AG20443 (cell line): Measurements from ENCODE around the gene UBTD1.
"Not testable (repeated sequence)": the region's sequence is repeated elsewhere in the genome, so short reads cannot be mapped to it uniquely, and the experiment has no call there.

Experiments used
- DNase-seq: peaks from one replicate; pipeline ENCODE4 v3.0.0; 2012; ENCODE audit warnings: low spot score, mixed read lengths

The UBTD1 gene

DNA sequence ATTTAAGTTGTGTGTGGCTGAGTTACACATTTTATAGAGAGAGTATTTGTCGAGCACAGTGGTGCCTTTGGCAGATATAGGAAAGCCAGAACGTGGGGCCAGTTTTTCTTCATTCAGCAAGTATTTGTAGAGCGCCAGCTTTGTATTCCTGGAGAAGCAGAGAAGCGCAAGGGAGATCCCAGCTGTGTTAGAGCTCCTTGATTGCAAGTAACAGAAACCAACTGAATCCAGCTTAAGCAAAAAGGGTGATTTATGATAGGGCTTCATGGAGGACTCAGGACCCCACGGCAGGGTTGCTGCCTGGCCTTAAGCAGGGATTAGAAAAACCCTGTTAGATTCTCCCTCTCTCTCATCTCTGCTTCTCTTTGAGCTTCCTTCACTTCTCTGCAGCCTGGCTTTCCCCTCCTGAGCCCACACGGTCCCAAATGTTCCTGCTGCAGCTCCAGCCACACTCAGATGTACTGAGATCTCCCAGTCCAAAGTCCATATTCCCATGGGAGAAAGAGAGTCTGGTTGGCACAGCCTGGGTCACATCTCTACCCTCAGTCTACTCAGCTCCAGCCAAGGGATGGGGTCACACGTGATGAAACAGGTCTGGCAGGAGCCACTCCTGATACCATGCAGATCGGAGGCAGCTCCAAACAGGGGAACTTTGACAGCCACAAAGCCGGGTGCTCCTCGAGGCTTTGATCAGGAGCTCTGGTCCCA is 16.7 kb downstream of the UBTD1 start:
- no peak for DNase-seq

DNA sequence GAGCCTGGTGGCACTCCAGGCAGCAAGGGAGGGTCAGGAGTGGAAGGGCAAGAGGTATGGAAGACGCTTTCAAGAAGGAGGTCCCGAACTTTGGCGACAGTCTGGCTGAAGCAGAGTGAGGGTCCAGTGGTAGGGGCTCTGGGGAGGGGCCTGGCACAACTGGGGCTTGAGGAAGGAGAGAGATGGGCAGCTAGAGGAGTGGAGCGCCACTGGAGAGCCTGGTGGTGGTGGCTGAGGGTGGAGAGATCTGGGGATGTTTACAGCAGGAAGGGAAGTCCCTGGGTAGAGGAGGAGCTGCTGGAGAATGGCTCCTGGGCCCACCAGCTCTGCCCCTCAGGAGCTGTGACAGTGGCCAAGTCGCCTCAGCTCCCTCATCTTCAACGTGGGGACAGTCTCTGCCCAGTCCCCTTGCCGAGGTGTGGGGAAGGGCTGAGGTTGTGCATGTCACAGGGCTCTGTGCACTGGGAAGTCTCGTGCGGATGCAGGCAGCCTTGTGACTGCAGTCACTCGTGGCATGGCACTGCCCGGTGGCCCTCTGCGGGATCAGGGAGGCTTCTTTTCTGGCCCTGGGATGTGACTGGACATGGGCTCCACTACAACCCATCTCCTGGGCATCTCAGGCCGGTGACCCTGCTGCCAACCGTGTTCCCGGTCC is 18.5 kb downstream of the UBTD1 start:
- DNase-seq = no peak

DNA sequence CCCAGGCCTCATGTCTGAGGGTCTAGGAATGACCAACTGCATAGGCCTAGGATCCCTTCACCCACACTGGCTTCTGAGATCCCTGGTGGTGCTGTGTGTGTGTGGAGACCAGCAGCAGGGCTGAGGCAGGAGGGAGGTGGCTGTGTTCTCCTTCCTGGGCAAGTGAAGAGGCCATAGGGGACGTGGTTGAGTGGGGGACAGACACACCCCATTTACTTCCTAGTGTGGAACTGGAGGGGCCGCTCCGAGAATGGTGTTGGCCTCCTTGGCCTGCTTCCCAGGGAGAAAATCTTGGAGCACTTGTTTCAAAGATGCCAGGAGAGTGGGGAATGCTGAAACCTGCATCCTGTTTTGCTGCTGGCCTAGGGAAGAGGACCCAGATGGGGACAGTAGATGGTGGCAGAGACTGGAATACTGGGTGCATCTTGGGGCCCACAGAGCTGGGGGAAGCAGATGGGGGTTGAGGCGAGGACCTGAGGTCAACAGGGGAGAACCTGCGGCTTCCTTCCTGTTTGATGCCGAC is 19.1 kb downstream of the UBTD1 start:
- DNase-seq = no peak

DNA sequence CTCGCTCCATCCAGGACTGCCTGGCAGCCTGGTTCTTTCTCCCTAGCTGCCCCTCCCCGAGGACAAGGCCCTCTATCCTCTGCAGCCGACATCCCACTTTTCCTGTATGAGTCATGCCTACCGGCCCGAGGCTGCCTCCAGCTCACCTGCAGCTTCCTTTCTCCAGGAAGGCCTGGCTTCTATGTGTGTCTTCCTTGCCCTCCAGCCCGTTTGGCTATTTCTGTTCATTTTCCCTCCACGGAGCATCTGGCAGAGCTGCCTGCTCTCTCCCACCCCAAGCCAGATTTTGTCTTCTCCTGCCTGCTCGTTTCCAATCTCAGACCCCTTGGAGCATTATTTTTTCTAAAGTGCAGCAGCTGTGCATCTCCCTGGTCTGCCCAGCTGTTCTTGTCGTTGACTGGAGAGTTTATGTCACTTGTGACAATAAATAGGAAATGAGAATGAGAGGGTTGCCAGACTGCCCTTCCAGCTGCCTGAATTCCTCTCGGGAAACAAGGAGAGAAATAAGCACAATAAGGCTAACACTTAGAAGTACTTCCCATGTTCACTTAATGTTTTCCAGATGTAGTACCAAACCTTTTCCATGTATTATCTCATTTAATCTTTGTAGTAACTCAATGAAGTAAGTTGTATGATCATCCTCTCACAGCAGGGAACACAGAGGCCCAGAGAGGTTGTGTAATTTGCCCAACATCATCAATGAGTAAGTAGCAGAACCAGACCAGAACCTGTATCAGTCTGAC is 19.7 kb downstream of the UBTD1 start:
- peak; percentile 37 for DNase-seq

DNA sequence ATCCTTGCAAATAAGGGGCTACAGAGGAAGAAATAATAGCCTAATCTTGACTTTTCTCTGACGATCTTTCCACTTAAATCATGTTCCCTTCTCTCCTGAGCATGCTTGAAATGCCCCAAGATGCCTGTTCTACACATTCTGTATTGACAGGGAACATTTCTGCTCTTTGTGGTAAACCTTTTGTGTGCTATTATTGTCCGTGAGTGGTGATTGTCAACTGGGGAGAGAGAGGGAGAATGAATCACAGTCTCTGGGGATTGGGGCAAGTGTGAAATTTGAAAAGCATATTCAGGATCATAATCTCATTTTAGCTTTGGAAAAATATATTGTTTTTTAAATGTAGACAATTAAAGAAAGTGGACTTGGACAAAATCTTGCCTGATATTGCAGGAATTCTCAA is 20.6 kb downstream of the UBTD1 start:
- DNase-seq = no peak

DNA sequence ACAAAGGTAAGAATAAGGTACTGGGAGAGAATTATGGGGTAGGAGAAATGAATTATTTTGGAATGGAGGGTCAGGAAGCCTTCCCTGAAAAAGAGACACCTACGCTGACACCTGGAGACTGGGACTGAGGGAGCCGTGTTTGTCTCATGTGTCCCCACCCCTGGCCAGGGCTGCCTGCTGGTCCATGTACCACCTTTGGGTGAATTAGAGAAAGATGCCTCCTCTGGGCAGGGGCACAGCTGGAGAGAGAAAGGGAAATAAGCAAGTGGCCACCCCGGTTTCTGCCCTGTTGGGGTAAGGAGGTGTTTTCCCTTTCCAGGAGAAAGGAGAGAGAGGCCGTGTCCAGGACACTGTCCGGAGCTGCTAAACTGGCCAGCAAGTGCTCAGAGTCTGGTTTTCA is 21.8 kb downstream of the UBTD1 start:
- DNase-seq = no peak

DNA sequence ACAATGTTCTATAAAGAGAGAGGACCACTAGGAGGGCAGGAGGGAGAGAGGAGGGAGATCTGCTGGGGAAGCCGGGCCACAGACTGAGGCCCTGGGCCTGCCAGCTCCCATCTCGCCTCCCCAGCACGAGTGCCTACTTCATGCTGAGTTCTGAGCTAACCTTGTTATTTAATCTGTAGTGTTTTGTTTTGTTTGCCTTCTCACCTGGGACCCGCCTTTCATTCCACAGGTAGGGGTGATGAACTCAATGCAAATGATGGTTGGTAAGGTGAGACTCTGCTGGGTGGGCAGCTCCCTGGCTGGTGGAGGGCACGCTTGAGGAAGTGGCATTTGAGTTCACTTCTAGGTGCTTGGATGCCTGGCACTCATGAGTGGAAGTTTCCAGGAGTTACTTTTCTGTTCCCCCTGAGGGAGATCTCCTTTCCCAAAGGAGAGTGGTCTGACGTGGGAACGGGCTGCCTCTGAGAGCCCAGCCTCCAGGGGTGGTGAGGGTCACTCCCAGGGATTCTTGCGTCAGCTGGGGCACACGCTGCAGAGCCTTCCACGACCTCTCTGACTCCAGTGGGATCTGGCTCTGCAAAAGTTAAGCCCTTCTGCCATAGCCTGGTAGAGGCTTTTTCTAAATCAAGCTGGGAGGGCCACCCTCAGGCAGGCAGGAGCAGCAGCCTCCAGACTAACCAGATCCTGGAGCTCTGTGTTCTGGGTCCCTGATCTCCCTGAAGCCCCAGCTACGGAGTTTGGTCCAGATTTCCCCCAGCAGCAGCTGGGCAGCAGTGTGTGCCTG is 22.4 kb downstream of the UBTD1 start:
- DNase-seq = no peak

DNA sequence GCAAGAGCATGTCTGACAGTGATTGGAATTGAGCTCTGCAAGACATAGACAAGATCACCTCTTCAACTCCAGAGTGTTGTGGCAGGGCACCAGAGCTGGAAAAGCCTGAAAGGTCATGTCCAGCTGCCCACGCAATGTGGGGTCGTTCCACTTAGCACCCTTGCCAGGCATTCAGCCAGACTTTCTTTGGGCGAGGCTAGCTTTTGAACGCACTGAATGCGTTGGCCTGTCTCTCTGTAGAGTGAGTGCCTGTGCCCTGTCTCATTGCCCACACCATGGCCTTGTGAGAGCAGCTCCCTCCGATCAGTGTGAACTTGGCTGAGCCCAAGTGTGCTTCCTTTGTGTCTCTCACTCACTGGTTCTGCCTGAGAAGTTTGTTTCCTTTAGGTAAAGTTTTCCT is 23.3 kb downstream of the UBTD1 start:
- DNase-seq = no peak

DNA sequence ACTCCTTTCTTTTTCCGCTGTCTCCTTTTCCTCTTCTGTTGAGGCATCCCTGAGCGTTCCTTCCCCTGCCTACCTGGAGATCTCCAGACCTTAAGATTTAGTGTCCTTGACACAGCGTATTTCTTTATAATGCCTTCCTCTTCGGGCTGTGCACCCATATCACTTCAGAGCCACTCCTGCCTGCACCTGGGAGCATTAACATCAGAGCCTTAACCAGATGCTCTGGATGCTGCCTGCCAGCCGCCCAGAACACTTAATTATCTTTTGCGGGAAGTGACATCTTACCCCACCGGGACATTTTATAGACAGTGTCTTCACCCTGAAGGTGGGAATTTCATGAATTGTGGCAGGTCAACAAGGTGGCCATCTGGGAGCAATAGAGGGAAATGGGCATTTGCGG is 24.2 kb downstream of the UBTD1 start:
- DNase-seq = no peak

DNA sequence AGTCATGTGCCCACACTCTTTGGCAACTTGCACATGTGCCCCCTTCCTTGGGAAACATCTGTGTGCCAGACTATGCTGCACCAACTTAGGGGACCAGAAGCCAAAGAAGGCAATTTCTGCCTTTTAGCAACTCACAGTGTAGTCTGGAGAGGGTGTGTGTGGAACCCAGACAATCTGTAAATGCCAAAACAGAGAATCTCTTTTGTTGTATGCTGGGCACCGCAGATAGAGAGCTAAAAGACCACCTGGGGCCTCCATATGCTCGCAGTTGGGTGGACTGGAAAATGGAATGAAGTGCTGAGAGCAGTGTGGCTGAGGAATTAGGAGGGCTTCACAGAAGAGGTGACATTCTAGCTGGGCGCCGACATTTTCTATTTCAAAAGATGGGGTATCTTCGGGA is 26.4 kb downstream of the UBTD1 start:
- DNase-seq = no peak

DNA sequence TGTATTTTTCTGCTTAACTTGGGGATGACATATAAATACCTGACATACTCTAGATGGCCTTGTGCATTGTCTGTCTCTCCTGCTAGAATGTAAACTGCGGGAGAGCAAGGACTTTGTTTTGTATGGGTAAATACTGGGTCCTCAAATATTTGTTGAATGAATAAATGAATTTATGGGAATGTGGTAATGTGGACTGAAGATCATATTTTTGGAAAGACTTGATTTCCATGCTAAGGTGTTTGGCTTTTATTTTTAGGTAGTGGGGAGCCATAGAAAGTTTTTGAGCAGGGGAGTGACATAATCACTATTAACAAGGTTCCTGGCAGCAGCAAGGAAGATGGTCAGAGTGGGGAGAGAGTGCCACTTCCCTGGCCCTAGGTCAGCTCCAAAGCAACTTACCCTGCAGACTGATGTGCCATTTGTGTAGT is 27.0 kb downstream of the UBTD1 start:
- DNase-seq = no peak

DNA sequence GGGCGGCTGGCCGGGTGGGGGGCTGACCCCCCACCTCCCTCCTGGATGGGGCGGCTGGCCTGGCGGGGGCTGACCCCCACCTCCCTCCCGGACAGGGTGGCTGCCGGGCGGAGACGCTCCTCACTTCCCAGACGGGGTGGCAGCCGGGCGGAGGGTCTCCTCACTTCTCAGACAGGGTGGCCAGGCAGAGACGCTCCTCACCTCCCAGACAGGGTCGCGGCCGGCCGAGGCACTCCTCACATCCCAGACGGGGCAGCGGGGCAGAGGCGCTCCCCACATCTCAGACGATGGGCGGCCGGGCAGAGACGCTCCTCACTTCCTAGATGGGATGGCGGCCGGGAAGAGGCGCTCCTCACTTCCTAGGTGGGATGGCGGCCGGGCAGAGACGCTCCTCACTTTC is 30.2 kb downstream of the UBTD1 start:
- not testable (repeated sequence) for DNase-seq

DNA sequence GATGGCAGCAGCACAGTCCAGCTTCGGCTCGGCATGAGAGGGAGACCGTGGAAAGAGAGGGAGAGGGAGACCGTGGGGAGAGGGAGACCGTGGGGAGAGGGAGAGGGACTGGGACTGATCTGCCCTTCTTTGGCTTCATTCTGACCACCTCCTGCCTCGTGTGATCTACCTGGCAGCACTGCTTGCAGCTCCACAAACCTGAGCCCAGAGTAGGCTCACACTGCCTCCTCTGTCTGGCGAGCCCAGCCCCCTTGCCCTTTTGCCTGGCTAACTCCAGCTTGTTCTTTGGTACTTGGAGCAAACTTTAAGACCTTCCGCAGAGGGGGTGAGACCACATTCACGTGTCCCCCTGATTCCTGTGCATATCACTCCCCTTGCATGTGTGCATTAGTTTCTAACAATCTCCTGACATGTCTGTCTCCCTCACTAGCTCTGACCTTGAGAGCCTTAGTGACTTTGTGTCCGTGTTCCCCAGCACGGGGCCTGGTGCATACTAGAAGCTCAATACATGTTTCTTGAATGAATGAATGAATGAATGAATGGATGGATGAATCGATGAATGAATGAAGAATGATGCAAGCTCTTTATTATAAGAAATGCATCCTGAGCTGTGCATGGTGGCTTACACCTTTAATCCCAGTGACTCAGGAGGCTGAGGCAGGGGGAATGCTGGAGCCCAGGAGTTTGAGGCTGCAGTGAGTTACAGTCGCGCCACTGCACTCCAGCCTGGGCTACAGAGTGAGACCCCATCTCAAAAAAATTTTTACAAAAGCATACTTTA is 31.2 kb downstream of the UBTD1 start:
- DNase-seq = no peak

DNA sequence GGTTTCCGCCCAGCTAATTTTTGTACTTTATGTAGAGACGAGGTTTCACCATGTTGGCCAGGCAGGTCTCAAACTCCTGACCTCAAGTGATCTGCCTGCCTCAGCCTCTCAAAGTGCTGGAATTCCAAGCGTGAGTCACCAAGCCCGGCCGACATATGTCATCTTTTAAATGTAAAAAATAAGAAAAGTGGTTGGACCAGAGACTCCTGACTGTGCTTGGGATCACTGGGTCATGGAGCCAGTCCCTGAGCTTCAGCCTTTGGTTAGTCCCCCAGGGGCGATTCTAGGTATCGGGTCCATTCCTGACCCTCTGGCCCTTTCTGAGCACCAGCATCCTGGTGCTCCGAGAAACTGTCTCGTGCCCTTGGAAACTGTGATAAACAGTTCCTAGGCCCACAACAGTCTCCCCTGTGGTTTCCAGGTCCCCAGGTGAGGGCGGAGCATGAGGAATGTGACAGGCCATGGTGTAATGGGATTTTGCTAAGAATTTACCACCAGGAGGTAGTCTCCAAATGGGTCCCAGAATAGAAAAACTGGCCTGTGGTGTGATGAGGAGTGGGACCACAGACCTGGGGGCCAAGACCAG is 32.8 kb downstream of the UBTD1 start:
- no peak for DNase-seq

DNA sequence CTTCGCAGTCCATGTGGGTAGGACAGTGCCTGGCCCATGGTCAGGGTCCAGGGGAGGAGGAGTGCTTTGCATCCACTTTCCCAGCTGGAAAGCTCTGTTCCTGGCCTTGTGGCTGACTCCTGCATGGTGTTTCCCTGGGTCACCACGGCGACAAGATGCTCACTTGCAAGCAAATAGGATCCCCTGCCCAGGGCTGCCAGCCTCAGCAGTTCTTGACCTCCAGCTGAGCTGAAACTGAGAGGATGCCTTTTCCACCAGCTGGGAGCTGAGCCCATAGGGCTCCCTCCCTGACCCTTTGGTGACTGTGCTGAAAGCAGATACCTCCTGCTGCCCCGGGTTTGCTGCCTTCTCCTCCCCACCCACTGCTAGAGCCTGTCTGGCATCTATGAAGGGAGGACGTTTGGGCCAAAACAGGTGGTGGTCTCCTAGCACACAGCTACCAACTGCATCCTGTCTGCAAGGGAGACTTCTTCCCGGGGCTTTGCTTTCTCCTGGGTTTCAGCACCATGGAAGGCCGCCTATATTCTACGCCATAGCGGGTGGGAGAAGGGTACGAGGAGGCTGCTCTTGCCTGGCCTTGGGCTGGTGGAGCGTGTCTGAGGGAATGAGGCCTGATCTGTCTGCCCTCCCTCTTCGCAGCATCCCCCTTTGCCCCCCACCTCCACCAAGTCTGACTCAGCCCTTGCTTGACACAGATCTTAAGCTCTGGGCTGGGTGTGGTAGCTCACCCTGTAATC is 34.4 kb downstream of the UBTD1 start:
- no peak for DNase-seq

DNA sequence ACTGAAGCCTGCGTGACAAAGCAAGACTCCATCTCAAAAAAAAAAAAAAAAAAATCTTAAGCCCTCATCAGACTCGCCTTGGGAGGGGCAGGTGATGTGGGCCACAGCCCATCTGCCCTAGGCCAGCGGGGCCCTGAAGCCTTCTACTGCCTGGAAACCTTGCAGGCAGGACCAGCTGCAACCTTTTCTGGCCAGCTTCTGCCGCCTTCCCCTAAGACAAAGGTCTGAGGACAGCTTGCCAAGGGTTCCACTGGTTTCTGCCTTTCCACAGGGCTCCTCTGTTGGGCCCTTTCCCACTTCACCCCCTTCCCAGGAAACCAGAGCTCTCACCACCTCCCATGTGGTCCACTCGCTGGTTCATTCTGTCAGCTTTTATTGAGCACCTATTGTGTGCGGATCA is 35.2 kb downstream of the UBTD1 start:
- no peak for DNase-seq

DNA sequence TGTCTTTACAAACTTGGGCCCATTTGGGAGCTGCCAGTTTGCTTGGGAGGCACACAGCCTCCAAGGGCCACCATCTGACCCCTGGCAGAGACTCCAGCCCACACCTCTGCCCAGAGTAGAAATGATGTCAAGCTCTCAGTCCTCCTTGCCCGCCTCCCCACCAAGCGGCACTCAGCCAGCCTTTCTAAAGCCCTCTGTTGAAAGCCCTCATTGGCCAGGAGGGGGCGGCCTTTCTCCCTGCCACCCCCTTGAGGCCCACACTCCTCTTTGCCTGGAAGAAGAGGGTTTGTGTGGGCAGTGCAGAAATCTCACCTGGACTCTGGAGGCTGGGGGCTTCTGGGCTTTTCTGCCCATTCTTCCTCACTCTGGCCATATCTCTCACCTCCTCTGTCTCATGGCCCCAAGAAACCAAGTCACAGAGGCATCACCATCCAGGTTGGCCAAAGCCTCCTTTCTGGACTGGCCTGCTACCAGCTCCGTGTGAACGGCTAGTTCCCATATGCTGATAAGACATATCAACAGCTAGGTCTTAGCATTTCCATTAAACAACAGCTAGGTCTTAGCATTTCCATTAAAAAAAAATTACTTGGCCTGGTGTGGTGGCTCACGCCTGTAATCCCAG is 36.1 kb downstream of the UBTD1 start:
- DNase-seq = peak; percentile 60

DNA sequence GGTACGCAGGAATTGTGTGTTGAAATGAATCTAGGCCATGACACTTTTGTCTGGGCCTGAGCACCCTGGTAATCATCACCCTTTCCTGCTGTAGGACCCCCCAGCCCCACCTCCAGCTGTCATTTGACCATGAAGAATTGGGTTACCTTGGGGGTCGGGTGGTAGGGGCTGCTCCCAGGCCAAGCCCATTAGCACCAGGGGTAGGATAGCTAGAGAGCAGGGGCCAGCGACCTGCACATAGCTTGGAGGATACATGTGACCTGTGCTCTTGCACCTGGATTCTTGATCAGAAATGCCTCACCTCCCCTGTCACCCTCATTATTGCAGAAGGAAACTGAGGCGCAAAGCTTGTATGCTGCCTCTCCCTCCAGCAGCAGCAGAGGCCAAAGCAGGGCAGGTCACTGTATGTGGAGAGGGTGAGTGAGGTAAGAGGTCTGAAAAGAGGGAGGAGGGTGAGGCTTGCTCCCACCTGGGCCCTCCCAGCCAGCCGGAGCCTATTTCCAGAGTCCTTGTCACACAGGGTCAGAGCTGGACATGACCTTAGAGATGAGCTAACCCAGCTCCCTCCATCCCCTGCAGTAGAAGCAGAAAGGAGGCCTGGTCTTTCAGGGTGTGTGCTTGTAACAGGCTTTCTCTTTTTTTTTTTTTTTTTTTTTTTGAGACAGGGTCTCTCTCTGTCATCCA is 38.6 kb downstream of the UBTD1 start:
- no peak for DNase-seq

DNA sequence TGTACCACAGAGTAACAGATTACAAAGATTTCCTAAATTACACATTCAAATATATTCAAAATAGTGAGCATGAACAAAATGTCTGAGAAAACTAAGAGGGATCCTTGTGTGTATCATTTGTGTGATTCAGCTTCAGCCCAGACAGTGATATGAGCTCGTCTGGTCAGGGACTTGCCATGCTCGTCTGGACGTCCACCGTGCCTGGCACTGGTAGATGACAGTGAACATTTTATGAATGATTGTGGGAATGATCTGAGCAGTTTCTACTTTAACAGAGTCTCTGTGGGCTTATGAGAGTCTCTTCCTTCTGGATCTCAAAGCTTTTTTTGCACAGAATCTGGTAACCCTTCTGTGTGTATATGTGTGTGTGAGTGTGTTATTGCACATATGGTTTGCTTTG is 39.7 kb downstream of the UBTD1 start:
- DNase-seq = no peak
